Endodermal cell (in vitro differentiated cells): ENCODE data around the gene DUXA. TPM values are rescaled to one million over a fixed set of nuclear protein-coding genes. Genes with fewer than 3 reads are reported as not detected.

Source experiments
- DNase-seq: peaks from one replicate; pipeline ENCODE4 v3.0.0-alpha.2; 2017
- H3K27ac ChIP-seq: 2 replicates; pipeline ENCODE4 v1.5.1; 2013; ENCODE audit warnings: mild to moderate bottlenecking, low read depth, low read length, moderate library complexity
- H3K27me3 ChIP-seq: 2 replicates; pipeline ENCODE4 v1.6.1; 2013; ENCODE audit warnings: mild to moderate bottlenecking, low read length, moderate library complexity; ENCODE audit not compliant: insufficient read depth, control insufficient read depth, poor library complexity, severe bottlenecking
- H3K36me3 ChIP-seq: 2 replicates; pipeline ENCODE4 v1.7.0; 2013; ENCODE audit warnings: mild to moderate bottlenecking, low read length, moderate library complexity; ENCODE audit not compliant: control insufficient read depth, insufficient read depth
- H3K4me1 ChIP-seq: one replicate; pipeline ENCODE4 v1.7.0; 2013; ENCODE audit warnings: low read length; ENCODE audit not compliant: control insufficient read depth, insufficient read depth
- H3K4me3 ChIP-seq: 2 replicates; pipeline ENCODE4 v1.5.1; 2013; ENCODE audit warnings: mild to moderate bottlenecking, low read length, moderate library complexity
- H3K9ac ChIP-seq: 2 replicates; pipeline ENCODE4 v1.6.1; 2013; ENCODE audit warnings: mild to moderate bottlenecking, low read length, moderate library complexity; ENCODE audit not compliant: poor library complexity, severe bottlenecking; ENCODE audit errors: extremely low read depth
- H3K9me3 ChIP-seq: 2 replicates; pipeline ENCODE4 v1.6.1; 2013; ENCODE audit warnings: mild to moderate bottlenecking, low read length, moderate library complexity; ENCODE audit not compliant: control insufficient read depth
- H3K27ac Mint-ChIP-seq: 2 replicates; pipeline ENCODE4 v1.8.0; 2020; ENCODE audit warnings: mixed read lengths
- H3K27me3 Mint-ChIP-seq: 2 replicates; pipeline ENCODE4 v1.8.0; 2021; ENCODE audit warnings: mild to moderate bottlenecking, mixed read lengths; ENCODE audit not compliant: insufficient read depth
- H3K36me3 Mint-ChIP-seq: 2 replicates; pipeline ENCODE4 v1.8.0; 2020; ENCODE audit warnings: low read depth, mixed read lengths
- H3K4me1 Mint-ChIP-seq: 2 replicates; pipeline ENCODE4 v1.8.0; 2020; ENCODE audit warnings: mixed read lengths
- H3K4me3 Mint-ChIP-seq: 2 replicates; pipeline ENCODE4 v1.8.0; 2020; ENCODE audit warnings: mild to moderate bottlenecking, moderate library complexity, mixed read lengths
- H3K9me3 Mint-ChIP-seq: 2 replicates; pipeline ENCODE4 v1.8.0; 2020; ENCODE audit warnings: mild to moderate bottlenecking, mixed read lengths
- CTCF ChIP-seq: fragments of 200-600 bp; sonication (generic); conservative IDR thresholded peaks from 2 replicates; pipeline ENCODE4 v1.5.0; 2021; ENCODE audit warnings: antibody characterized with exemption, mild to moderate bottlenecking
- whole genome bisulfite sequencing, 2 experiments: methylation state at CpG; one replicate each; pipeline versions ENCODE4 v1.1.5 to v1.1.7; 2013; ENCODE audit warnings: missing lambda C conversion rate in 2 of 2, mixed read lengths in 1 of 2; ENCODE audit not compliant: insufficient coverage in 1 of 2, insufficient read length in 1 of 2; 5-methylcytosine and 5-hydroxymethylcytosine counted together
- total RNA-seq, 2 donors: library from RNA; stranded (reverse); fragmentation: NEBNext Ultra II Directional in 1 of 2; extraction: Animal tissue kit (Norgen Biotek cat#: 25700) in 1 of 2; gene quantifications; 2 replicates in 1 of 2; 3 replicates in 1 of 2; pipeline ENCODE4 v1.2.1, GENCODE V29; 2021

Gene DUXA
- total RNA-seq, 2 donors from 2014 or later: not detected

DNA sequence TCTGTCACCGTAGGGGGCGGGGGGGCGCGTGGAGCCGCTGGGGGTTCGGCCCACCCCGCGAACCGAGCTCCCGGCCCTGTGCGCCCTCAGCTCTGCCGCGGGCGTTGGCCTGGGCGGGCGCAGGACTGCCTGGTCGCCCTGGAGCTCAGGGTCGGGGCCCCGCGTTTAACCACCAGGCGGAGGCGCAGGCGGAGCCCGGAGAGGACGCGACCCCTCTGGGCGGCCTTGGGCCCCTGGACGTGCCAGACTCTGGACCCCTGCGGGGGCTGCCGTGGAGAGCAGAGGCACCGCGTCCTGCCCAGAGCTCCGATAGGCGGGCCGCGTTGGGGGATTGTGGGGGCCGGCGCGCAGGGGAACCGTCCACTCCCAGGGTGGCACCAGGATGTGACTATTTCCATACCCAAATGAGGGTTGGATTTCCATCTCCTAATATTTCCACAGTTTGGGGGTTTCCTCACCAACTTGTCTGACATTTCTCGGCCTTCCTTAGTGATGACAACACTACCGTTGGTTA is 60.5 kb downstream of the DUXA start:
- Histone ChIP-seq H3K9ac (no peak overlapping the region), H3K27ac (no peak overlapping the region), H3K4me1 (no peaks in the 10 kb centered on the region), H3K4me3 (no peak overlapping the region), H3K27me3 (no peaks in the 10 kb centered on the region), H3K36me3 (no peaks in the 10 kb centered on the region), H3K9me3 (peaks cover 33% of the 10 kb centered on the region)
- WGBS, 2 experiments: 88 to 92% methylated on average over 14 to 42 of the region's 42 CpGs
- Mint-ChIP-seq H3K36me3 (no peaks in the 10 kb centered on the region), H3K9me3 (peaks cover 72% of the 10 kb centered on the region), H3K27me3 (no peaks in the 10 kb centered on the region), H3K4me3 (no peak overlapping the region), H3K27ac (no peak overlapping the region), H3K4me1 (no peaks in the 10 kb centered on the region)
- no peak for TF ChIP-seq CTCF
- no peak for DNase-seq

DNA sequence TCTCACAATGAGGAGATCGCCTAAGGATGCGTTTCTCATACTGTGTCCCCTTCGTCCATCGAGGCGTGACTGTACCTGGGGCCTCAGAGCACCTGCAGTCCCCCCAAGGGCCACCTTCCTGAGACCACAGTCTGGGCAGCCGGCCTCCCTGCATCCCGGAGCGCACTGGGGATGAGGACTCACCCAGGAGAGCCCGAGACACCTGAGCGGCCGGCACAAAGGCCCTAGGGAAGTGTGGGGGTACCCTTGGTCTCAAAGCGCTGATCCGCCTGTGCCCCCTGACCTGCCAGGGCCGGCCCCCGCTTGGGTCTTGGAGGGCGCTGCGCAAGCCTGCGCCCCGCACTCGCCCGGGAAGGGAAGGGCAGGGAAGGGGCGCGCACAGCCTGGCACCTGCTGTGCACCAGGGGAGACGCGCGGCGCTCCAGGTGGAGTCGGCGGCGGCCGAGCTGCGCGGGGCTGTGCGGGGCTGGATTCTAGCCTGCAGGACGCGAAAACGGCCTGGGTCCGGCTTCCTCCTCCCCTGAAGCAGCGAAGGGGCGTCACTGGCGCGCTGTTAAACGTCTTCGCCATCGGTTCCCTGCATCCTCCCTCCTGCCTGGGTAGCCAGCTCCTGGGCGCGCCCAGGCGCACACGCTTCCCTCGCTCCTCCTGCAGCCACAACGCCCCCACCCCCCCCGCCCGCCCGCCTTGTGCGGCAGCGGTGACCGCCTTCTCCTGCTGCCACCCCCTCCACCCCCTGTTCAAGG is 61.1 kb downstream of the DUXA start:
- Mint-ChIP-seq H3K27me3 (no peaks in the 10 kb centered on the region), H3K9me3 (peaks cover 72% of the 10 kb centered on the region), H3K36me3 (no peaks in the 10 kb centered on the region), H3K4me1 (no peaks in the 10 kb centered on the region), H3K4me3 (no peak overlapping the region), H3K27ac (no peak overlapping the region)
- no peak for TF ChIP-seq CTCF
- Histone ChIP-seq H3K27ac (no peak overlapping the region), H3K27me3 (no peaks in the 10 kb centered on the region), H3K36me3 (no peaks in the 10 kb centered on the region), H3K4me1 (no peaks in the 10 kb centered on the region), H3K4me3 (no peak overlapping the region), H3K9me3 (peaks cover 27% of the 10 kb centered on the region), H3K9ac (no peak overlapping the region)
- 90 to 92% methylated on average over 17 to 55 of the region's 57 CpGs for WGBS, 2 experiments
- no peak for DNase-seq

Other genes starting within 250 kb of the DUXA start
- gene USP29, start 47.5 kb downstream of the DUXA start, total RNA-seq: not detected
- not detected for gene ZIM3, start 22.3 kb downstream of the DUXA start, total RNA-seq
- gene ZNF264, start 24.0 kb upstream of the DUXA start, total RNA-seq: 10 to 100 TPM; 29.8 to 38.4 TPM
- 1 to 10 TPM; 1.3 to 1.7 TPM for gene AURKC, start 63.5 kb upstream of the DUXA start, total RNA-seq
- gene ZNF805, start 73.1 kb upstream of the DUXA start, total RNA-seq: 10 to 100 TPM; 16.6 to 21.1 TPM
- 10 to 100 TPM; 63.9 to 64.0 TPM for gene ZNF460, start 113.0 kb upstream of the DUXA start, total RNA-seq
- gene ZNF543, start 153.0 kb upstream of the DUXA start, total RNA-seq: 10 to 100 TPM in 1 of 2 donors, 1 to 10 TPM in 1; 6.2 to 13.4 TPM
- gene ZNF304, start 183.8 kb upstream of the DUXA start, total RNA-seq: 10 to 100 TPM; 11.6 to 12.3 TPM
- 1 to 10 TPM; 9.2 to 9.5 TPM for gene TRAPPC2B, start 196.1 kb upstream of the DUXA start, total RNA-seq
- gene ZNF547, start 196.1 kb upstream of the DUXA start, total RNA-seq: 1 to 10 TPM; 1.5 to 3.5 TPM
- gene ZNF548, start 222.4 kb upstream of the DUXA start, total RNA-seq: 10 to 100 TPM; 15.2 to 15.5 TPM
- 1 to 10 TPM; 7.6 to 9.2 TPM for gene ZNF17, start 243.7 kb upstream of the DUXA start, total RNA-seq